ENCODE measurements around the gene PRRG1. TPM values are rescaled to one million over a fixed set of nuclear protein-coding genes. Genes with fewer than 3 reads are reported as not detected.
A peak's percentile ranks its signal among the peaks of the same experiment; 100 is the strongest.
"Not testable (repeated sequence)": the region's sequence is repeated elsewhere in the genome, so short reads cannot be mapped to it uniquely, and the experiment has no call there.

Gene PRRG1
- total RNA-seq, 1 experiment from 2014 or later: 10.5 TPM

GRCh38 chrX:37455381-37455780, 106.2 kb downstream of the PRRG1 start:
- DNase-seq (ENCODE audit: unreplicated experiment): peak; percentile 17
- peaks cover 8% of the 10 kb centered on the region for H3K36me3 Mint-ChIP-seq (ENCODE audit: insufficient read depth, unreplicated experiment)
- ChIA-PET CTCF (no interaction called here), POLR2A (interaction anchor here (0.9 to 1.1 kb wide), 2 partner anchors 70 to 106 kb away, joined by 3 to 5 read pairs; partner anchors contain the start of gene PRRG1)
- peak overlapping the region; percentile 43 for H3K27ac Mint-ChIP-seq (ENCODE audit: low read depth, unreplicated experiment)
- H3K4me1 Mint-ChIP-seq (ENCODE audit: insufficient read depth, unreplicated experiment): peaks cover 32% of the 10 kb centered on the region
- H3K27me3 Mint-ChIP-seq (ENCODE audit: insufficient read depth, unreplicated experiment): no peaks in the 10 kb centered on the region
- H3K4me3 Mint-ChIP-seq (ENCODE audit: unreplicated experiment): no peak overlapping the region
- intact Hi-C loops (cut with micrococcal nuclease): loop anchor here (10.0 kb wide), 1 partner anchor 101 kb away; no protein-coding TSS in a partner anchor
- TSS peak; percentile 81 for BruUV-seq (replicated peaks)
- no peak for TF ChIP-seq CTCF (IDR thresholded peaks at IDR 0.05; ENCODE audit: unreplicated experiment)
- no peaks in the 10 kb centered on the region for H3K9me3 Mint-ChIP-seq (ENCODE audit: unreplicated experiment)

GRCh38 chrX:37460285-37460684, 111.1 kb downstream of the PRRG1 start:
- CTCF ChIA-PET; POLR2A ChIA-PET; H3K9me3 Mint-ChIP-seq (ENCODE audit: unreplicated experiment); H3K36me3 Mint-ChIP-seq (ENCODE audit: insufficient read depth, unreplicated experiment); BruUV-seq (replicated peaks); intact Hi-C loops (cut with micrococcal nuclease); H3K27me3 Mint-ChIP-seq (ENCODE audit: insufficient read depth, unreplicated experiment): not testable (repeated sequence)
- DNase-seq (ENCODE audit: unreplicated experiment): peak; percentile 30
- peaks cover 15% of the 10 kb centered on the region for H3K4me1 Mint-ChIP-seq (ENCODE audit: insufficient read depth, unreplicated experiment)
- peak overlapping the region; percentile 24 for H3K27ac Mint-ChIP-seq (ENCODE audit: low read depth, unreplicated experiment)
- H3K4me3 Mint-ChIP-seq (ENCODE audit: unreplicated experiment): peak overlapping the region; percentile 0

- CTCF ChIA-PET: no interaction called here
- H3K27me3 Mint-ChIP-seq (ENCODE audit: insufficient read depth, unreplicated experiment): peaks cover 21% of the 10 kb centered on the region
- H3K4me1 Mint-ChIP-seq (ENCODE audit: insufficient read depth, unreplicated experiment): peaks cover 12% of the 10 kb centered on the region
- TF ChIP-seq CTCF (IDR thresholded peaks at IDR 0.05; ENCODE audit: unreplicated experiment): no peak
- POLR2A ChIA-PET: no interaction called here
- peaks cover 6% of the 10 kb centered on the region for H3K36me3 Mint-ChIP-seq (ENCODE audit: insufficient read depth, unreplicated experiment)
- H3K9me3 Mint-ChIP-seq (ENCODE audit: unreplicated experiment): no peaks in the 10 kb centered on the region
- intact Hi-C loops (cut with micrococcal nuclease): no loop called here
- no peak for DNase-seq (ENCODE audit: unreplicated experiment)
- H3K27ac Mint-ChIP-seq (ENCODE audit: low read depth, unreplicated experiment): no peak overlapping the region
- BruUV-seq (replicated peaks): no TSS peak
- H3K4me3 Mint-ChIP-seq (ENCODE audit: unreplicated experiment): no peak overlapping the region
Measured at GRCh38 chrX:37462346-37462745, 113.2 kb downstream of the PRRG1 start.

GRCh38 chrX:37468124-37468739, 119.1 kb downstream of the PRRG1 start:
- H3K9me3 Mint-ChIP-seq (ENCODE audit: unreplicated experiment): no peaks in the 10 kb centered on the region
- H3K4me3 Mint-ChIP-seq (ENCODE audit: unreplicated experiment): no peak overlapping the region
- no peak for DNase-seq (ENCODE audit: unreplicated experiment)
- ChIA-PET POLR2A (interaction anchor here (0.6 kb wide), 1 partner anchor 119 kb away, joined by 3 read pairs; the partner anchor contains the start of gene PRRG1), CTCF (no interaction called here)
- no peak overlapping the region for H3K27ac Mint-ChIP-seq (ENCODE audit: low read depth, unreplicated experiment)
- no peaks in the 10 kb centered on the region for H3K36me3 Mint-ChIP-seq (ENCODE audit: insufficient read depth, unreplicated experiment)
- intact Hi-C loops (cut with micrococcal nuclease): no loop called here
- H3K4me1 Mint-ChIP-seq (ENCODE audit: insufficient read depth, unreplicated experiment): no peaks in the 10 kb centered on the region
- no peak for TF ChIP-seq CTCF (IDR thresholded peaks at IDR 0.05; ENCODE audit: unreplicated experiment)
- BruUV-seq (replicated peaks): no TSS peak
- peaks cover 21% of the 10 kb centered on the region for H3K27me3 Mint-ChIP-seq (ENCODE audit: insufficient read depth, unreplicated experiment)

Data from MCF 10A (cell line).